ENCODE data around the gene FNBP1.
"Not testable (repeated sequence)": the region's sequence is repeated elsewhere in the genome, so short reads cannot be mapped to it uniquely, and the experiment has no call there.

FNBP1 gene

DNA sequence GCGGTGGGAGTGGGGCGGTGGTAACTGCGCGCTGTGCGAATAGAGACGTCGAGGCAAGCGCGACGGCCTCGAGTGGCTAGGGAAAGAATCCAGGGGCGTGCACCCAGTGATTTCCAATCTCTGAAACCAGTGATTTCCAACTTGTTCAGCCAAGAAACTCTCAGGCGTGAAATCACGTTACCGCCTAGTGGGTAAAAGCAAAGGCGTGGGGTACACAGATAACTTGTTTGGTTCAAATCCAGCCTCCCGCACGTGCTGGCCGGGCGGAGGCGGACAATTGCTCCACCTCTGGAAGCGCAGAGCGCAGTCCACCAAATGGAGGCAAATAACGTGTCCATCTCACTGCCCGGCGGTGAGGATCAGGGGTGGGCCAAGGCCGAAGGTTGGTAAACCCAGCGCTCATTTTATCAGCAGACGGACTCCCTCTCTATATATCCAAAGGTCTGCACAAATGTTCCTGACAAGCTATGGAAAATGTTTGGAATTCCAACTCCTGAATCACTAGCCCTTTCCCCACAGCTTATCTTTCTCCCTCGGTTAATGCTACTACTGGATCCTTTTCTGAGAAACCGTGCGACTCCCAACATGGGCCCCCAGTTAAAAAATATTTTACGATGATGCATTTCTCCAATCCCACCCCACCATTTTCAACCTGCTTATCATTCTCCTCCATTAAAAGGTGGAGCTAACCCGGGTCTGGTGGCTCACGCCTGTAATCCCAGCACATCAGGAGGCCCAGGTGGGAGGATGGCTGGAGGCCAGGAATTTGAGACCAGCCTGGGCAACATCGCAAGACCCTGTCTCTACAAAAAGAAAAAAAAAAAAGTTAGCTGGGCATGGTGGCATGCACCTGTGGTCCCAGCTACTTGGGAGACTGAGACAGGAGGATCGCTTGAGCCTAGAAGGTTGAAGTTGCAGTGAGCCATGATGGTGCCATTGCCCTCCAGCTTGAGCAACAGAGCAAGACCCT is 950 bp upstream of the FNBP1 start:
- no peak for DNase-seq

- no peak for DNase-seq
Measured at GRCh38 chr9:130042406-130042884, 544 bp downstream of the FNBP1 start.

GRCh38 chr9:130041648-130042405 is 1.2 kb downstream of the FNBP1 start:
- DNase-seq: no peak

- DNase-seq: no peak
Measured at GRCh38 chr9:130040984-130041647, 1.9 kb downstream of the FNBP1 start.

GRCh38 chr9:130039528-130040147 is 3.4 kb downstream of the FNBP1 start:
- peak; percentile 56 for DNase-seq

- no peak for DNase-seq
Measured at GRCh38 chr9:130036099-130036498, 6.9 kb downstream of the FNBP1 start.

- DNase-seq: no peak
Measured at GRCh38 chr9:130034570-130034969, 8.4 kb downstream of the FNBP1 start.

GRCh38 chr9:130030651-130031127 is 12.3 kb downstream of the FNBP1 start:
- DNase-seq: no peak

GRCh38 chr9:130029223-130029973 is 13.6 kb downstream of the FNBP1 start:
- DNase-seq: no peak

GRCh38 chr9:130028493-130029222 is 14.3 kb downstream of the FNBP1 start:
- DNase-seq: no peak

DNA sequence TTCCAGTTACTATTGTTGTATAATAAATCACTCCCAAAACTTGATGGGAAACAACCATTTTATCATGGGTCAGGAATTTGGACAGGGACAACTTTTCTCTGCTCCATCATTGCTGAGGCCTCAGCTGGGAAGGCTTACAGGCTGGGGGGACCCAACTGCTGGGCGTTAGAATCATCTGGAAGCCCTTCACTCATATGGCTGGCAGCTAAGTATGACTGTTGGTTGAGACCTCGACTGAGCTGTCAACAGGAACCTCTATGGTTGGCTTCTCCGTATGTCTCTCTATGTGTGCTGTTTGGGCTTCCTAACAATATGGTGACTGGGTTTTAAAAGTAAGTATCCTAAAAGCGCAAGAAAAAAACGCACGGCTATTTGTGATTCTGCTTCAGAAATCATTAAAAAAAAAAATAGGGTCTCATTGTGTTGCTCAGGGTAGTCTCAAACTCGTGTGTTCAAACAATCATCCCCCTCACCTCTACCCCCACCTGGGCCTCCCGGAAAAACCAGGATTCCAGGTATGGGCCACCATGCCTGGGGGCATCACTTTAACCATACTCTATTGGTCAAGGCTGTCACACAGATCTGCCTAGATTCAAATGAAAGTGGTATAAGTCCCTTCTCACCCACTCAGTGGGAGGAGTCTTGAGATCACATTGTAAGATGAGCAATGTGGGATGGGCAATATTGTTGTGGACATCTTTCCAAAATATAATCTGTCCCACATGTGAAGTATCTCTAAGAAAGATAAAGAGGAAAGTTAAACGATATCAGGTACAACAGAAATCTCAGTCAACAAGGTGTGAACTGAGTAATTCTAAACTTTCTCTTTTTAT is 15.2 kb downstream of the FNBP1 start:
- DNase-seq: no peak

- DNase-seq: no peak
Measured at GRCh38 chr9:130026583-130027340, 16.2 kb downstream of the FNBP1 start.

DNA sequence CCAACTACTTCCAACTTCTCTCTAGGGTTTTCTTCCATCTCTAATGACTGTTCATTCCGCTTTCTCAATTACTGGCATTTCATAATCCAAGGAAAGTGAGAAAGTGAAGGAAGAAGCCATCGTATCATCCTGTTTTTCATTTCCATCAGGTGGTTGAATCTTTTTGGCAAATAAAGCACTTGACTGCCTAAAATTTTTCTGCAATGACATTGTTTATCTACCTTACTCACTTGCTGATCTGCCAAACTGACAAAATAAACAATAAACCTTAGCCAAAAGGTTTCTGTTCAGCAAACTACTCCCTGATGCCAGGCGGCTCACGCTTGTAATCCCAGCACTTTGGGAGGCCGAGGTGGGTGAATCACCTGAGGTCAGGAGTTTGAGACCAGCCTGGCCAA is 18.4 kb downstream of the FNBP1 start:
- DNase-seq: no peak

- no peak for DNase-seq
Measured at GRCh38 chr9:130023994-130024596, 18.9 kb downstream of the FNBP1 start.

GRCh38 chr9:130023144-130023787 is 19.7 kb downstream of the FNBP1 start:
- no peak for DNase-seq

DNA sequence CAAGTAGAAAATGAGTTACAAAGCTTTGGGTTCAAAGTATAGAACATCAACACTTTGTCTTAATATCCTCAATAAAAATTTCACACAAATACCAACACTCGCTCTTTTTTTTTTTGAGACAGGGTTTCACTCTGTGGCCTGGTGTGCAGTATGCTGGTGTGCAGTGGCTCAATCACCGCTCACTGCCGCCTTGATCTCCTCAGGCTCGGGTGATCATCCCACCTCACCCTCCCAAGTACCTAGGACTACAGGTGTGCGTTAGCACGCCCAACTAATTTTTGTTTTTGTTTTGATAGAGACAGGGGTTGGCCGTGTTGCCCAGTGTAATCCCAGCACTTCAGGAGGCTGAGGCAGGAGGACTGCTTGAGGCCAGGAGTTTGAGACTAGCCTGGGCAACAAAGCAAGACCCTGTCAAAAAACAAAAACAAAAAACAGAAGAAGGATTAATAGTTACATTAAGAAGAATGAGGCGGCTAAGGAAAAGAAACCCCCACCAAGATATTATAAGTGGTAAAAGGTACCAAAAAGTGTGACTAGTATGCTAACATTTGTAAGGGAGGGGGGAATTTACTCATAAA is 20.3 kb downstream of the FNBP1 start:
- DNase-seq: no peak

GRCh38 chr9:130021842-130022241 is 21.1 kb downstream of the FNBP1 start:
- not testable (repeated sequence) for DNase-seq

DNA sequence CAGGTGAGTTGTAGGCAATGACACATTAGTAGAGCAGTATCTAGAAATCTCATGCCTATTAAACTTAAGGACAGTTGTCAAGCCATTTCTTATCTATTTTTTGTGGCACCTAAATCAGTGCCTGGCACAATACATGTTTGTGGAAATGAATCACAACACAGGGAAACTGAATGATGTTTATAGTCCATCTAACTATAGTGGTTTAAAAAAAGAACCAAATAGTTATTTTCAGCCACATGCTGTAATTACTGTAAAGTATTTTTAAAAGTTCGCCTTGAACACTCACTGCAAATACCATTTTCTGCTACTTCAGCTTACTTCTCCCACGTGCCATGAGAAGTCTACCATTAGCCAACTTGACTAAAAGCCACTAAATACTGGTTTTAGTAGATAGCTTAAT is 21.9 kb downstream of the FNBP1 start:
- DNase-seq: no peak

All from central memory CD4-positive, alpha-beta T cell (primary cell).